GM19467 (cell line): ENCODE data around the gene AIG1.
A peak's percentile ranks its signal among the peaks of the same experiment; 100 is the strongest.
"Not testable (repeated sequence)": the region's sequence is repeated elsewhere in the genome, so short reads cannot be mapped to it uniquely, and the experiment has no call there.

Source experiments
- ATAC-seq: cut with Tn5 transposase; IDR thresholded peaks from one replicate; pipeline ENCODE4 v1.9.1; 2021; ENCODE audit warnings: mild to moderate bottlenecking, moderate library complexity; ENCODE audit not compliant: unreplicated experiment

The AIG1 gene

DNA sequence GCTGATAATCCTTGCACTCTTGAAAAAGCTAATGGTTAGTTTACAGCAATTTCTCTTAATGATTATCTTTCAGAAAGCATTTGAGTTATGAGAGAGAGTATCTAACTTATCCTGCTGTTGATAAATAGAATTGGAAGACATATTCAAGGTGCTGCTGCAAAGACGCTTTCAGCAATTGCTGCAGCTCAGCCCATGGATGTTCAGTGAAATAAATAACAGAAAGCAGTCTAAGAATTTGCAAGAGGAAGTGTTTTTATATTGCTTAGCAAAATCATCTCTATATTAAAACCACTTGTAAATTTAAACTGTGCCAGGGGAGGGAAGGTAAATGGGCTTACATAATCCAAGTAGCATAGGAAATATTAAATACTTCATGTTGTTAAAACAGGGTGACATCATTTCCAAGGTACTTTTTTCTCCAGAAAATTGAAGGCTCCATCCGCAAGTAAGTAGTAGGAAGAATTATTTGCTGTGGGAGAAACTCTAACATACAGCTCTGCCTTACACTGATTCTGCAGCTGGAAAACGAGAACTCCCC lies 201.3 kb downstream of the AIG1 start:
- no peak for ATAC-seq

DNA sequence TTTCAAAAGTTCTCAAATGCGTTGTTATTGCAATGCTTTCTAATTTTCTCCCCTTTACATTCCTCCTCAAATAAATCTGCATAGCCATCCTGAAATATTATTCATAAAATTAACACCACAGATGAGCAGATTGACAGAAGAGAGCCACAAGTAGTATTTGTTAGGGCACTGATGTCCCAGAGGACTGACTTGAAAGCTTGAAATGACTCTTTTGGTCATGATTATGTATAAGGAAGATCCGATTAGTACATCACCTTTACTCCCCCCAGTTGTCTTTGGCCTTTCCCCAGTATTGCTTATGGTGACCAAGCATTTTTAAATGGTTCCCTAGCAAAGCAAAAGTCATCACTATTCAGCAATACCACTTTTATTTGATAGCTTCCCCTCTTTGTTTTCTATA lies 202.2 kb downstream of the AIG1 start:
- ATAC-seq = no peak

DNA sequence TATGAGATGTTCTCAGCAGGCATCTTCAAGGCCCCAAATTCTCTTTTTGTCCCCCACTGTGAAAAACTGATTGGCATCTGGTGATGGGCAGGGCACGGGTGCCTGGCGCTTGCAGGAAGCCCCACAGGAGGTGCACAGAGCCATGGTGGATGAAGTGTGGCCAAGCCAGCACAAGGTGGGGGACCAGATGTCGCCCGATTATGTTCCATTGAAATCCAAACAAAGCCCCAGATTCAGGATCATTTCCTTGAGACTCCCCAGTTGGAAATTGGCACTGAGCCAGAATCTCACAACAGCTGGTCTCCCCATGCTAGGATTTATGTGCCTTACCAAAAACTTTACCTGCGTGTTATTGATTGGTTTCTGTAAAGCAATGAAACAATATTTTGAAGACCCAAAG lies 203.7 kb downstream of the AIG1 start:
- ATAC-seq = no peak

DNA sequence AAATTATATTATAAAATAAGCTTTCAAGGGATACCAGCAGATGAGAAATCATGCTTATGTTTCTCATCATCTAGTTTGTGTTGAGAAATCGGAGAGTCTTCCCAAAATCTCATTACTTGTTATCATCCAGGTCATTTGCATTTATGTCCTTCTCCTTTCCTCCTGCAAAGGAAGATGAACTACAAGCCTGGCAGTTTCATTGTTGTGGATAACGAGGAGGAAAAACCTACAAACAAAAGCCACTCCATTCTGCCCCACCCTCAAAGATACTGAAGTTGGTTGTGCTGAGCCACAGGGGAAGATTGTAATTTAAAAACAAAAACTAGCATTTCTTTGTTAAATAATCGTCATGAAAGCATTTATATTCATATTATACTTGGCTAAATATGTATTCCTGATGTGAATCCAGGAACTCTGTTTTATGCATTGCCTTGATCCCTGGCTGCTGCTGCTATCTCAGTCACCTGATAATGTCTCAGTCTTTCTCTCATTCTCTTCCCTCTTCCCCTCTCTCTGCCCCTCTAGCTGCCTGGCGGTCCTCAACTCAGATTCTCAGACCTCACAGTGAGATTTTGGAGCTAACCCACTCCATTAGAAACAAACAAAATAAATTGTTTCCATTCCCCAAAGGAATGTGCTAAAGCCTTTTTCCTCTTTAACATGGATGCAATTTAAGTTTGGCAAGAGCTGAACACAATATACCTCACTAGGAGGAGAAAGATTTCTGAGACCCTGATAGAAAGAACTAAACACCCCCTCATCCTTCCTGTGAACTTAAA lies 204.5 kb downstream of the AIG1 start:
- no peak for ATAC-seq

DNA sequence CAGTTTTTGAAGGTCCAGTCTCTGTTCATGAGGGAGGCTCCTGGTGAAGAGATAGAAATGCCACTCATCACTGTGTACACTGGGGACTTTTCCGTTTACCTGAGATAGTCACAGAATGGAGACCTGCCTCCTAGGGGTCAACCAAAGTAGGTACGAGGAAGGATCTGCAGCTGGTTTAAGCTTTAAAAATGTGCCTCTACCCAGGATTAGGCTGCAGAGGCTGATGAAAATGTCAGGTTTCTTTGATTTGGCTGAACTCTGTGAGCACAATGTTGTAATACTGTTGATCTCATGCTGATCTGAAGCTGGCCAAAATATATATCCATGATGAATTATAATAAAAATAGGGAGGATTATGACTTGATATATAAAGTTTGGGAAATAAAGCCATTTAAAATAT lies 207.1 kb downstream of the AIG1 start:
- ATAC-seq = no peak

DNA sequence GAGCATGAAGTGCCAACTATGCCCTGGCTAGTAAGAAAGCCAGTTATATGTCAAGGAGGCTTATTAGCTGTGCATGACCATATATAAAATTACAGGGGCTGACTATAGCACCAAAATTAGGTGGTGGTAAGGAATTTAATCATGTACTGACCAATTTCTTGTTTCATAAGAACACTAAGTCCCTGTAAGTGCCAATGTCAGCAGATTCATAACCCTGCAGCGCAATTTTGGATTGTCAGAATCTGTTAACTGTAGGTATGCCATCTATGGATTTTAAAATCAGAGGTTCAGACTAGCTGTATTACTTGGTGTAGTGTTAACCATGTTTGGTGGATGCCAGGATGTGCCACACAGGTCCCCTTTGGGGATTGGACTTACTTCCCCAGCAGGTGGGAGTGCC lies 207.8 kb downstream of the AIG1 start:
- ATAC-seq = no peak

DNA sequence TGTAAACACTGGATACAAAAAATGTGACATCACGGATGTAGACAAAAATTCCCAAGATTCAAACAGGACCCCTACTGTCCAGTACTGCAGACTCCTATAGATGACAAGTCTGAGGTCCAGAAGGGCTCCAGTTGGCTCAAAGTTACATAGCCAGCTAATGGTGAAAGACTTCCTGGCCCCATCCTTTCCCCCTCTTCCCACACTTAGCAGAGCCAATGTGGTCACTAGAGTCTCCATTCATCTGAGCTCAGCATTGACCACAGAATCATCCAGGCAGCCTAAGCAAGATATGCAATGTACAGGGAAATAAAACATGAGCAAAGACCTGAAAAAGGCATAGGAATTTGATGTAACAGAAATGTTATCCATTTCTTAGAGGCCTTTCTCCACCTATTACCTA lies 209.3 kb downstream of the AIG1 start:
- no peak for ATAC-seq

DNA sequence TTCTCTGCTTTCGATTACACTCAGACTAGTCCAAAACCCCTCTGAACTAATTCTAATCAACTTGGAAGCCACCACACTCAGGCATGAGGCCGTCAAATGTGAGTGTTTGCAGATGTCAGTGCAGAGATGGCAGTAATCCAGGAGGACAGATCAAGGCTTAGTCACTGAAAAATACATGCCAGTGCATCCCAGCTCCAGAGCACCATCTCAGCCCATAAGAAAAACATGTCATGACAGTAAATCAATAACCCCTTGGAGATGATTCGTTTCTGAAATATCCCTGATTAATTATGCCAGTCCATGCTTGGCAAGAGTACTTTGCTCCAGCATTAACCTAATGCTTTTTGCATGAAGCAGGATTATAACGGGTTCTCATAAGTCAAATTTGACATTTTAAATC lies 210.3 kb downstream of the AIG1 start:
- ATAC-seq = no peak

DNA sequence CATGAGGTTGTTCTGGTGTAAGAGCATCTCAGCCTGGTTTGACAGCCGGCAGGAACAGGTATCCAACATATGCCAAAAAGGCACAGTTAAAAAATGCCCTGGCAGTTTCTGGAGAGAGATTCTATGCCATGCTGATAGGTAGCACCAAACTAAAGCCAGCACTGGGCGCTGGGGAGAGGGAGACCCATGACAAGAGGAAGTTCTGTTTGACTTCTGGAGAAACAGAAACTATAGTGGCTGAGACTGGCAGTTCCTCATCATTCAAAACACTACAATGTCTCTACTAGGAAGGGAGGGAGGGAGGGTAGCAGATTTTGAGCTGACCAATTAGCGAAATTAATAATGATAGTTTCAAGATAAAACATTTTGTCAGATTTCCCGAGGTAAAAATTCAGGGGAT lies 215.7 kb downstream of the AIG1 start:
- ATAC-seq = peak; percentile 92

DNA sequence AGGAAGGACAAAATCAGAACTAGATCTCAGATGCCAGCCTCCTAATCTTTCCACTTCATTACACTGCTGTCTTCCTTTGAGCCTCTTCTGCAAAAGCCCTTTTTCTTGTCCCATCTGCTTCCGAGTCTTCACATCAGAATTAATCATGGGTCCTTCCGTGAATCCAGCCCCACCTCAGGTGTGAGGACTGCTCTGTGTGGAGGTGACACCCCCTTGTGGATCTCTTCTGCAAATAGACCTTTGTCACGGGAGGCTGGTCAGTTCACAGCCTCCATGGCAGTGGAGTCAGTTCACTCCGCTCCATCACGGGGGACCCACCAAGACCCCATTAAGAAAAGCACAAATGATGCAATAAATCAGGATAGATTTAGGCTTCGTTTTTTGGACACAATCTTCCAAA lies 218.7 kb downstream of the AIG1 start:
- ATAC-seq = peak; percentile 41

DNA sequence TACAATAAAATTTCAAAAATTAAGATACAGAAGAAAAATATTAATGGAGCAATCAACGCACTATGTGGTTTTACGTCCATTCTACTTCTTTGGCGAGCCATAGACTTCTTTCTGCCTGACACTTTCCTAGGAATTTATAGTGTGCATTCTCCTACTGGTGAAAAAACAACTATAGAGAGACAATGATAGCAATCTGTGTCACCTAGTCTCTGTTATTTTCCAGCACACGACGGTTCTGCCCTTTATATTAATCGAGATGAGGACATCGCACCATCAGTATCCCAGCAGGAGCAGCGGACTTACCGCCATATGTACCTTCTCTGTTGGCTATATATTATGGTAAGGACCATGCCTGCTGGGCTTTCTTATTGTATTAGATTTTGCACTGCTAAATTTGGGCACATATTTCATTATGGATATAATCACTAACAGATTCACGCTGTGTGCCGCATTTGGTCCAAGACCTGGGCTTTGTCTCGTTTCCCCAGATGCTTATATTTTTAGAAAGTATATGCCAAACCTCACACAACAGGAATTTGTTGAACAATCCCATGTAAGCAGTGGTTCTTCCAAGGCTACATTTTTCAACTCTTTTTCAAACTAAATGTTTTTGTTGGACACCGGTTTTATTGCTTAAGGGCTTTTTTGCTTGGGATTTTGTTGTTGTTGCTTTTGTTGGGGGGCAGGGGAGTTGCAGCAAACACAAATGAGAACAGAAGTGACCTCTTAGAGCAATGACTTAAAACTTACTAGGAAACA lies 223.4 kb downstream of the AIG1 start:
- ATAC-seq = no peak

DNA sequence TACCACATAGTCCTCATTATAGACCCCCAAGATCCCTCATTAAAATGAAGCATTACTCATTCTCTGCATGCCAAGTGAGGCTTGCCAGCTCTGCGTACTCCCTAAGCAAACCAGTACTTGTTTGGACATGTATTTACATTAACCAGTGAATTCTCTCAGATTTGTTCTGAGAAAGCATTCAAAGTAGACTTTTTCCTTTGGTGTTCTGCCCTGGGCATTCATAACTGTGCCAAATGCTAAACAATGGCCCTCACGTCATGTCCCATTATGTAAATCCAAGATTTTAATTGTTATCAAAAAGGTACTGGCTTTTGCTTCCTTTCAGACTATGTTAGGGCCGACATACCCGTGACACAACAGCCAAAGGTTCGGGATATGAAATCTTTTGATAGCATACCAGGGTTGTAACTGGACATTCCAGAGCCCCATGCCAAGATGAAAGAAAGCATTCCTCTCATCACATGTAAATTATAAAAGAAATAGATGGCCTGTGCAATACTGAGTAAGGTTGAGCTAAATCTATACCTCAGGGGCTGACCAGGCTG lies 225.6 kb downstream of the AIG1 start:
- no peak for ATAC-seq

DNA sequence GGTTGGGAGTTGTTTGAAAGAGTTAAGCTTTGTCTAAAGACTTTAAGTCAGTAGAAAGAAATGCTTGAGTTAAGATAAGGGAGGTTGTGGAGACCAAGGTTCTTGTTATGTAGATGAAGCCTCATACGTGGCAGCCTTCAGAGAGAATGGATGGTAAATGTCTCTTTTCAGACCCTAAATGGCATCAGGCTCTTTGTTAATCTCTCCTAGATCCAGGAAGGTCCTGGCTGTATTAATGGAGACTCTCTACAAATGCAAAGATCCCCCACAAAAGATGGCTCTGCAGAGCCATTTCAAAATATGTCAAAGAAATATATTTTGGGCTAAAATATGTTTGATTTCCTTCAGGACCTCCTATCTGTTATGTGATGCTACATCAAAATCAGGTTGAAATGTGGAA lies 228.2 kb downstream of the AIG1 start:
- ATAC-seq = no peak

DNA sequence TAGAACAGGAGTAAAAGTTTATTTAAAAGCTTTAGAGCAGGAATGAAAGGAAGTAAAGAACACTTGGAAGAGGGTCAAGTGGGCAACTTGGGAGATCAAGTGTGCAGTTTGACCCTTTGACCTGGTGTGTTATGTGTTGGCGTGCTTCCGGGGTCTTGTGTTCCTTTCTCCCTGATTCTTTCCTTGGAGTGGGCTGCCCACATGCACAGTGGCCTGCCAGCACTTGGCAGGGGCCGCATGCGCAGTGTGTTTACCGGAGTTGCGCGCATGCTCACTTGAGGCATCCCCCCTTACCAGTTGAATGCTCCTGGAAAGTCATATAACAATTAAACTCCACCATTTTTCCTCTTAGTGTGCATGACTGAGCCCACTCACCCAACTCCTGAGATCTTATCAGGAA lies 229.5 kb downstream of the AIG1 start:
- no peak for ATAC-seq

DNA sequence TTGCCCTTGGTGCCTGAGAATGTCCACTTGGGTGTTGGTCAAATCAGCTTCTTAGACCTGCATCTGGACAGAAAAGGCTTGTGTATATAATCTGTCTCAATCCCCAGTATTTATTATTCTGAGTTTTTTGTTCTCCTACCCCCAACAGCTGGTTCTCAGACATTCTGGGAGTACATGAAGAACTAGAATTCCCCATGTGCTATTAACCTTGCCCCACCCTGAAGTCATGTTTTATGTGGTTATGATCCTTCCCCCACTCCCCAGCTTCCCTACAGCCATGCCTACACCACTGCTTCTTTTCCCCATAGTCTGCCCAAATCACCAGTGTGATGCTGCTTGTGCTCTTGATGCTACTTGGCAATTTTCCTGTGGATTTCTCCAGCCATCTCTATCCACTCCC lies 232.8 kb downstream of the AIG1 start:
- no peak for ATAC-seq

DNA sequence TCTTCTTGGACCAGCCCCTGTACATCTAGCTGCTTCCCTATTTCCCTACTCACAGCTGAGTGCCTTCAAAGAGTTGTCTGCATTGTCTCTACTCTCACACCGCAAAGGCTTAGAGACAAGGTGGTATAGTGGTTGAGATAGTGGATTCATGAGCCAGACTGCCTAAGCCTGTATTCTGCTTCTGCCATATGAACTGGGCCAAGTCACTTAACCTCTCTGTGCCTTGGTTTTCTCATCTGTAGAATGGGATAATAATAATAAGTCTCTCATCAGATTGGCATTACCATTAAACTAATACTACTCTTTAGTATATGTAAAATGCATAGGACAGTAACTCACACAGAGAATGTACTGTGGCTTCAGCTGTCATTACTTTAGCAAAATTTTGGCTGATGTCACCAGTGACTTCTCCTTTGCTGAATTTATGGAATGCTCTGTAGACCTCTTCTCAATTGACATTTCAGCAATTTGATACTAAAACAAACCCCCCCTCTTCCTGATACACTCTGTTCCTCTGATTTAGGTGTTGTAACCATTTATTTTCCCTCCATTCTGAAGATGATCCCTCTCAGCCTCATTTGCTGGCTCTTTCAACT lies 233.7 kb downstream of the AIG1 start:
- no peak for ATAC-seq

DNA sequence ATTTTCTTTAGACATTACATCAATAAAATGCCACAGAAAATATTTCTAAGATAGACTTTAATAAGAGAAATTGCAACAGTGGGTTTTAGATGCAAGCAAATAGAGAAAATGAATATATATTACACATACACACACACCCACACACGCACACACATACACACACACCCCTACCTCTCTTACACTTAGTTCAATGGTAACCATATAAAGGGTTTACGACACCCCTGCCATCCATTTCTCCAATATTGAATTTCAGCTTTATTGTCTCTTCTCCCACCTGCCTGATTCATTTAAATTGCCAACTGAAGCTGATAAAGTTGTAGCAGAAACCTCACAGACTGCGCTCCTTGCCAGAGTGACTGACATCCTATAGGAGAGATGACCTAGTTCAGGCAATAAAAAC lies 235.2 kb downstream of the AIG1 start:
- no peak for ATAC-seq

DNA sequence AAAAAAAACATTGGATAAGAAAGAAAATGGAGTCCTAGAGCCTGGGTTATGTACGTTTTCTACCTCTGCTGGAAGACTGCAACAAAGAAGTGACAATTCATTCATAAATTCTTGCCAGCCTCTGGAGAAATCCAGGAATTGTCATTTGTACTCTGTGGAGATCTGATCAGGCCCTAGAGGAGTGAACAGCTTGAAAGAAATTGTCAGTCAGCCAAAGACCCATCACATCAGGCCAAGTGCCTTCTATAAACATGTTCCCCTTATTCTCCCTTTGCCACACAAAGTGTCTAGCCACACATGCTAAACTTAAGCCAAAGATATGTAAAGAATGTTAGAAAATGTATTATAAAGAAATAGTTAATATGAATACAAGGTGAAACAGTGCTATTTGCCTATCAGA lies 237.4 kb downstream of the AIG1 start:
- ATAC-seq = no peak

DNA sequence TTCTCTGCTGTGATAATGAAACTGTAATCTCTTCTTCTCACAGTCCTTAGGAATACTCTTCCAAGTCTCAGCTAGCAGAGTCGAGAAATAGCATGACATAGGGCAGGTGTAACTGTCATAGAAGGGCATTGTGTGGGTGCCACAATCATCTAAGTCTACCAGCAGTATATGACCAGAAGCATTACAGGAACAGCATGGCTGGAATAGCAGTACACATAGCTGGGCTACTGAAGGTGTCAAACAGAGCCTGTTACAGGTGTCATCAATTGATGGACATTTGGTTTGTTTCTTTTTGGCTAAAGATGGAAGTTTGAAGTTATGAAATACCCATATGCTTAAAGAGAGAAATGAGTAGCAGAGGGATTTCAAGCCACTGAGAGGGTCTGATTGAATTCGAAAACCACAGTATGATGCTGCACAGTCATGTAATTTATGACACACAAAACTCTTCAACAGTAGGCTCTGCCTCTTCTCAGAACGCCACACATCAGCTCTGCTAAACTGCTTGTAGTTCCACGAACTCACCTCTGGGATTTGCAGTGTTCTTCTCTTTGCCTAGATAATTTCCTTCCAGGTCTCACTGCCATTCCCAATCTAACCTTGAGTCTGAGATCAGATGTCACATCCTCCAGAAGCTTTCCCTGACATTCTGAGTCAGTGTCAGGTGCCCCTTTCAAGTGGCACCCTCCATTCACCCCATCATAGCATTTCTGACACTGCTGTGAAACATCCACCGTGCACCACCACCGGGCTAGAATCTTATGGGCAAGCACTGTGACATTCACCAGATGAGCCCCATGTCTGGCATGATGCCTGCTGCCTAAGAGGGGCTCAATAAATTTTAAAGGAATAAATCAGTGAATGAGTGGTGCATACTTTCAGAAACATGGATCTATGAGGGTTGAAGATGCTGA lies 238.8 kb downstream of the AIG1 start:
- no peak for ATAC-seq

DNA sequence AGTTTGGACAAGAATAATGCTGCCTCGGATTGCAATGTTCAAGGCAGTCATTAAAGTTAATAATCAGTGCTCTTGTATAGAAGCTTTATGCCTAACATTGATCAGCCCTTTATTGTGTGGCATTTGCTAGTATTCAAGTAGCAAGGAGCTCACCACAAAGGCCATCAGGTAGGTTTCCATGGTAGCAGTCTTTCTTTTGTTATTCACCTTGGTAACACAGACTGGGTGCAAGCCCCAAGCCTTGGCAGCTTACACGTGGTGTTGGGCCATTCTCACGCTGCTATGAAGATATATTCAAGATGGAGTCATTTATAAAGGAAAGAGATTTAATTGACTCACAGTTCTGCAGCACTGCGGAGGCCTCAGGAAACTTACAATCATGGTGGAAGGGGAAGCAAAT lies 240.5 kb downstream of the AIG1 start:
- ATAC-seq = no peak

DNA sequence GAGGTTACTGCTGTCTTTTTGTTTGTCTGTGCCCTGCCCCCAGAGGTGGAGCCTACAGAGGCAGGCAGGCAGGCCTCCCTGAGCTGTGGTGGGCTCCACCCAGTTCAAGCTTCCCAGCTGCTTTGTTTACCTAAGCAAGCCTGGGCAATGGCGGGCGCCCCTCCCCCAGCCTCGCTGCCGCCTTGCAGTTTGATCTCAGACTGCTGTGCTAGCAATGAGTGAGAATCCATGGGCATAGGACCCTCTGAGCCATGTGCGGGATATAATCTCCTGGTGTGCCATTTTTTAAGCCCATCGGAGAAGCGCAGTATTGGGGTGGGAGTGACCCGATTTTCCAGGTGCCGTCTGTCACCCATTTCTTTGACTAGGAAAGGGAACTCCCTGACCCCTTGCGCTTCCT lies 247.1 kb downstream of the AIG1 start:
- not testable (repeated sequence) for ATAC-seq
